SK-N-SH (cell line): ENCODE data around the gene UPF2. TPM values are rescaled to one million over a fixed set of nuclear protein-coding genes. Genes with fewer than 3 reads are reported as not detected.
"Not testable (repeated sequence)": the region's sequence is repeated elsewhere in the genome, so short reads cannot be mapped to it uniquely, and the experiment has no call there.

ENCODE experiments used
- CTCF ChIA-PET: fragments of 300-600, 350-600 bp; formaldehyde crosslinking; extraction: SDS; loops from one replicate; lab custom pipeline; 2021; lab: Yijun Ruan, JAX
- POLR2A ChIA-PET: fragments of 350-600 bp; sonication (Branson Sonifier 250); formaldehyde crosslinking; extraction: SDS; loops from one replicate; lab custom pipeline; 2020; ENCODE audit warnings: antibody characterized with exemption, inconsistent platforms; lab: Yijun Ruan, JAX
- DNase-seq: peaks from one replicate; pipeline ENCODE4 v3.0.0; 2012
- H2AFZ ChIP-seq: fragments of 200-600 bp; sonication (generic); 2 replicates; pipeline ENCODE4 v1.8.1; 2016; ENCODE audit warnings: antibody characterized with exemption, mild to moderate bottlenecking, low read depth
- H3F3A ChIP-seq: fragments of 200-600 bp; sonication (generic); replicated peaks from 2 replicates; pipeline ENCODE3; 2016; ENCODE audit warnings: antibody characterized with exemption, mild to moderate bottlenecking; ENCODE audit not compliant: insufficient read depth
- H3K27ac ChIP-seq, 2 experiments: fragments of 200-500 bp in 1 of 2; fragments of 200-600 bp in 1 of 2; sonication (Bioruptor generic) in 1 of 2; sonication (generic), shearing (Covaris generic) in 1 of 2; 2 replicates each; pipeline versions ENCODE4 v1.5.1 to v1.6.1; 2014 to 2016; ENCODE audit warnings: low read depth in 2 of 2, inconsistent platforms in 1 of 2, low read length in 1 of 2, mild to moderate bottlenecking in 1 of 2, mixed read lengths in 1 of 2
- H3K27me3 ChIP-seq: fragments of 200-600 bp; sonication (generic), shearing (Covaris generic); 2 replicates; pipeline ENCODE4 v1.6.1; 2016; ENCODE audit warnings: mixed run types; ENCODE audit not compliant: insufficient read depth
- H3K36me3 ChIP-seq, 2 experiments: fragments of 200-500 bp in 1 of 2; fragments of 200-600 bp in 1 of 2; sonication (Bioruptor generic) in 1 of 2; sonication (generic) in 1 of 2; replicated peaks in 1 of 2; 2 replicates each; pipeline versions ENCODE3 to v1.5.1; 2014 to 2016; ENCODE audit warnings: low read length in 1 of 2, mild to moderate bottlenecking in 1 of 2; ENCODE audit not compliant: insufficient read depth in 2 of 2, control insufficient read depth in 1 of 2
- H3K4me1 ChIP-seq, 2 experiments: fragments of 200-500 bp in 1 of 2; fragments of 200-600 bp in 1 of 2; sonication (Bioruptor generic) in 1 of 2; sonication (generic), shearing (Covaris generic) in 1 of 2; 2 replicates each; pipeline versions ENCODE4 v1.5.1 to v1.6.1; 2014 to 2016; ENCODE audit warnings: low read depth in 1 of 2, low read length in 1 of 2, mixed run types in 1 of 2; ENCODE audit not compliant: insufficient read depth in 2 of 2, control insufficient read depth in 1 of 2
- H3K4me2 ChIP-seq: fragments of 200-600 bp; sonication (generic), shearing (Covaris generic); 2 replicates; pipeline ENCODE4 v1.6.1; 2017; ENCODE audit warnings: mixed run types
- H3K4me3 ChIP-seq, 2 experiments: fragments of 200-500 bp in 1 of 2; fragments of 200-600 bp in 1 of 2; sonication (Bioruptor generic) in 1 of 2; sonication (generic), shearing (Covaris generic) in 1 of 2; 2 replicates each; pipeline versions ENCODE4 v1.5.1 to v1.8.1; 2014 to 2016; ENCODE audit warnings: low read depth in 2 of 2, inconsistent platforms in 1 of 2, low read length in 1 of 2, mild to moderate bottlenecking in 1 of 2, mixed read lengths in 1 of 2, moderate library complexity in 1 of 2
- H3K79me2 ChIP-seq: fragments of 200-600 bp; sonication (generic); 2 replicates; pipeline ENCODE4 v1.8.1; 2017; ENCODE audit warnings: mild to moderate bottlenecking; ENCODE audit not compliant: insufficient read depth
- H3K9ac ChIP-seq: fragments of 200-600 bp; sonication (generic); 2 replicates; pipeline ENCODE4 v1.6.1; 2017; ENCODE audit warnings: mixed run types
- H3K9me2 ChIP-seq: fragments of 200-600 bp; sonication (generic); 2 replicates; pipeline ENCODE4 v1.6.1; 2017; ENCODE audit warnings: mixed run types
- H3K9me3 ChIP-seq: fragments of 200-600 bp; sonication (generic); 2 replicates; pipeline ENCODE4 v1.6.1; 2017; ENCODE audit warnings: mixed run types, mild to moderate bottlenecking, moderate library complexity
- H4K20me1 ChIP-seq: fragments of 200-600 bp; sonication (generic); 2 replicates; pipeline ENCODE4 v1.6.1; 2017; ENCODE audit warnings: mild to moderate bottlenecking, mixed run types; ENCODE audit not compliant: insufficient read depth
- CHD2 ChIP-seq: fragments of 150-350 bp; IDR thresholded peaks from 2 replicates; pipeline ENCODE4 v1.6.1; 2018; ENCODE audit warnings: low read length; ENCODE audit not compliant: partially characterized antibody
- ELF1 ChIP-seq: IDR thresholded peaks from 2 replicates; pipeline ENCODE4 v1.4.0; 2012
- FOXM1 ChIP-seq: IDR thresholded peaks from 2 replicates; pipeline ENCODE4 v1.4.0; 2012; ENCODE audit warnings: low read depth, mild to moderate bottlenecking
- POLR2AphosphoS5 ChIP-seq: IDR thresholded peaks from 2 replicates; pipeline ENCODE4 v1.6.1; 2012; ENCODE audit warnings: low read depth, low read length
- TEAD4 ChIP-seq: IDR thresholded peaks from 2 replicates; pipeline ENCODE4 v1.4.0; 2012; ENCODE audit warnings: mild to moderate bottlenecking, borderline replicate concordance; ENCODE audit not compliant: insufficient read depth
- YY1 ChIP-seq: IDR thresholded peaks from 2 replicates; pipeline ENCODE4 v1.4.0; 2012; ENCODE audit warnings: low read depth, mild to moderate bottlenecking
- WGBS: methylation state at CpG from one replicate; pipeline ENCODE4 v1.1.6; 2017; ENCODE audit warnings: low lambda C conversion rate; 5-methylcytosine and 5-hydroxymethylcytosine counted together
- polyA plus RNA-seq, 3 experiments: library from polyadenylated mRNA; depleted of rRNA; stranded (reverse); fragments of >200 nt; gene quantifications; 2 replicates each; pipeline ENCODE4 v1.2.3, GENCODE V29; 2012
- TF ChIP-seq, protein P1 (sequence below): IDR thresholded peaks from 2 replicates; pipeline ENCODE4 v1.4.0; 2012; ENCODE audit warnings: low read depth, borderline replicate concordance
- TF ChIP-seq, protein P2 (sequence below): fragments of 150-350 bp; IDR thresholded peaks from 2 replicates; pipeline ENCODE4 v1.6.1; 2017; ENCODE audit warnings: antibody characterized with exemption, low read length, low read depth, borderline replicate concordance

Gene UPF2
- polyA plus RNA-seq, 1 of the 3 experiments (the other 2 are of a cell fraction) = 4.7 TPM

DNA sequence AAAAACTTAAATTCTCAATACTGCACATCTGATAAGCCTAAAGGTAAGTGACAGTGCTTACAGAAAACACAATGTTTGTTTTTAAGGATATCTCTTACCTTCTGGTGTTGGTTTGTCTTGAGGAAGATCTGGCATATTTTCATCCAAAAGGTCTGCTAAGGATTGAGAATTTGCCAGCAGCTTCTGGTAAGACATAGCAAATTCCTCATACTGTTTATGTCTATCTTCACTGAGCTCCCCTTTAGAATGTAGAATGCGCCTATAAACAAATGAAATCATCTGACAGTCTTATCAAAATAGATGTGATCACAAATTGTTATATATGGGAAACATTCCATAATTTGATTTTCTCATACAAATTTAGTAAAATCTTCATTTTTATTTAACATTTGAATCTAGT is 28.7 kb downstream of the UPF2 start:
- Histone ChIP-seq H3K9me2 (no peaks in the 10 kb centered on the region), H3K27me3 (no peaks in the 10 kb centered on the region), H3K79me2 (peaks cover 67% of the 10 kb centered on the region), H3K4me1 (peaks cover 0 to 2% of the 10 kb centered on the region in 2 experiments; a peak in 1 of 4 replicates), H4K20me1 (0 out of 2 replicates have a peak, but pooled peaks cover under 1% of the 10 kb centered on the region), H3K4me2 (no peak overlapping the region), H3K9ac (no peak overlapping the region), H2AFZ (no peak overlapping the region), H3K36me3 (peaks cover 13 to 38% of the 10 kb centered on the region in 2 experiments), H3F3A (peaks cover 4% of the 10 kb centered on the region), H3K4me3 (no peak overlapping the region), H3K27ac (no peak overlapping the region), H3K9me3 (peaks cover 9% of the 10 kb centered on the region; the same call in 1 of the 2 replicates)
- POLR2A ChIA-PET = no interaction called here
- TF ChIP-seq CHD2 (no peak), YY1 (no peak)
- TF ChIP-seq, protein P1, sequence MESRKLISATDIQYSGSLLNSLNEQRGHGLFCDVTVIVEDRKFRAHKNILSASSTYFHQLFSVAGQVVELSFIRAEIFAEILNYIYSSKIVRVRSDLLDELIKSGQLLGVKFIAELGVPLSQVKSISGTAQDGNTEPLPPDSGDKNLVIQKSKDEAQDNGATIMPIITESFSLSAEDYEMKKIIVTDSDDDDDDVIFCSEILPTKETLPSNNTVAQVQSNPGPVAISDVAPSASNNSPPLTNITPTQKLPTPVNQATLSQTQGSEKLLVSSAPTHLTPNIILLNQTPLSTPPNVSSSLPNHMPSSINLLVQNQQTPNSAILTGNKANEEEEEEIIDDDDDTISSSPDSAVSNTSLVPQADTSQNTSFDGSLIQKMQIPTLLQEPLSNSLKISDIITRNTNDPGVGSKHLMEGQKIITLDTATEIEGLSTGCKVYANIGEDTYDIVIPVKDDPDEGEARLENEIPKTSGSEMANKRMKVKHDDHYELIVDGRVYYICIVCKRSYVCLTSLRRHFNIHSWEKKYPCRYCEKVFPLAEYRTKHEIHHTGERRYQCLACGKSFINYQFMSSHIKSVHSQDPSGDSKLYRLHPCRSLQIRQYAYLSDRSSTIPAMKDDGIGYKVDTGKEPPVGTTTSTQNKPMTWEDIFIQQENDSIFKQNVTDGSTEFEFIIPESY = no peak
- CTCF ChIA-PET = no interaction called here
- 92% methylated on average over 1 of the region's 1 CpG for WGBS
- no peak for DNase-seq

DNA sequence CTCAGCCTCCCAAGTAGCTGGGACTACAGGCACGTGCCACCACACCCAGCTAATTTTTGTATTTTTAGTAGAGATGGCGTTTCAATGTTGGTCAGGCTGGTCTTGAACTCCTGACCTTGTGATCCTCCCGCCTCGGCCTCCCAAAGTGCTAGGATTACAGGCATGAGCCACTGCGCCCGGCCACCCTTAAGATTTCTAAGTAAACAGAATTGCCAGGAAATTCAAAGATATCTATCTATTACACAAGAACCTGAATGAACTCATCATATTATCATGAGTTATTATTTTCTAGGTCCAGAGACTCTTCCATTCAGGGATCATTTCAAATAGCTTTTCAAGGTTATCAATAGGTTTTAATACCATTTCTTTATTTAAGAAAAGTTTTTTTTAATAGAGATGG is 29.2 kb downstream of the UPF2 start:
- H3K4me2 ChIP-seq, H3K4me3 ChIP-seq, H2AFZ ChIP-seq, DNase-seq, H3K9me3 ChIP-seq, H4K20me1 ChIP-seq, H3K27me3 ChIP-seq, H3K9ac ChIP-seq, POLR2A ChIA-PET, H3K27ac ChIP-seq, H3F3A ChIP-seq, CTCF ChIA-PET, H3K4me1 ChIP-seq, H3K9me2 ChIP-seq: not testable (repeated sequence)
- 99% methylated on average over 6 of the region's 6 CpGs for WGBS
- Histone ChIP-seq H3K79me2 (peaks cover 67% of the 10 kb centered on the region), H3K36me3 (peaks cover 13 to 39% of the 10 kb centered on the region in 2 experiments)

DNA sequence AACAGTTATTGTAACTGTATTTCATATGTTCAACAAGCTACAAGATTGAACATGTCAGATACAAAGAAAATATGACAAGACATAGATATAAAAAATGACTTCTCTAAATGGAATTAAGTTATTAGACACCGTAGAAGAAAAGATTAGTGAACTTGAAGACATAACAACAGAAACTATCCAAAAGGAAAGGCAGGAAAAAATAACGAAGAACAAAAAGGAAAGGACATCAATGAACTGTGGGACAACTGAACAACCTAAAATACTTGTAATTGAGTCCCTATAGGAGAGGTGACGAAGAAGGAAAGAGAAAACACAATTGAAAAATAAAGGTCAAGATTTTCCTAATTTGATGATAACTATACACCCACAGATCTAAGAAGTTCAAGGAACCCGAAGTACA is 32.3 kb downstream of the UPF2 start:
- Histone ChIP-seq H3K36me3 (peaks cover 18 to 51% of the 10 kb centered on the region in 2 experiments), H3K9me2 (no peaks in the 10 kb centered on the region), H3K79me2 (peaks cover 41% of the 10 kb centered on the region), H2AFZ (no peak overlapping the region), H3K4me3 (no peak overlapping the region), H3K9me3 (peaks cover 9% of the 10 kb centered on the region; the same call in 1 of the 2 replicates), H3K27ac (no peak overlapping the region), H3F3A (peaks cover 4% of the 10 kb centered on the region), H3K4me1 (no peaks in the 10 kb centered on the region), H3K9ac (no peak overlapping the region), H4K20me1 (no peaks in the 10 kb centered on the region), H3K27me3 (no peaks in the 10 kb centered on the region), H3K4me2 (no peak overlapping the region)
- WGBS = 95% methylated on average over 4 of the region's 4 CpGs
- POLR2A ChIA-PET = interaction anchor here (0.6 kb wide), 1 partner anchor 57 kb away, joined by 4 read pairs; no protein-coding TSS in a partner anchor
- DNase-seq = no peak
- CTCF ChIA-PET = interaction anchor here (2.1 kb wide), 1 partner anchor 24 kb away, joined by 6 read pairs; no protein-coding TSS in a partner anchor
- TF ChIP-seq CHD2 = no peak
- TF ChIP-seq ELF1 = no peak
- TF ChIP-seq TEAD4 = no peak
- TF ChIP-seq POLR2AphosphoS5 = no peak
- no peak for TF ChIP-seq FOXM1
- TF ChIP-seq, protein P2, sequence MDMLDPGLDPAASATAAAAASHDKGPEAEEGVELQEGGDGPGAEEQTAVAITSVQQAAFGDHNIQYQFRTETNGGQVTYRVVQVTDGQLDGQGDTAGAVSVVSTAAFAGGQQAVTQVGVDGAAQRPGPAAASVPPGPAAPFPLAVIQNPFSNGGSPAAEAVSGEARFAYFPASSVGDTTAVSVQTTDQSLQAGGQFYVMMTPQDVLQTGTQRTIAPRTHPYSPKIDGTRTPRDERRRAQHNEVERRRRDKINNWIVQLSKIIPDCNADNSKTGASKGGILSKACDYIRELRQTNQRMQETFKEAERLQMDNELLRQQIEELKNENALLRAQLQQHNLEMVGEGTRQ = no peak

DNA sequence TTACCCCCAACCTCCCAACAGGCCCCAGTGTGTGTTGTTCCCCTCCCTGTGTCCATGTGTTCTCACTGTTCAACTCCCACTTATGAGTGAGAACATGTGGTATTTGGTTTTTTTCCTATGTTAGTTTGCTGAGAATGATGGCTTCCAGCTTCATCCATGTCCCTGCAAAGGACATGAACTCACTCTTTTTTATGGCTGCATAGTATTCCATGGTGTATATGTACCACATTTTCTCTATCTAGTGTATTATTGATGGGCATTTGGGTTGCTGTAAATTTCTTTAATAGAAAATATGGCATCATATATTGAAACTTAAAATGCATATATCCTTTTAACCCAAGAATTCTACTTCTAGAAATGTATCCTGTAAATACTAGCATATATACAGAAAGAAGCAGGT is 33.8 kb downstream of the UPF2 start:
- H3K36me3 ChIP-seq = peaks cover 26 to 53% of the 10 kb centered on the region in 2 experiments
- H3K27ac ChIP-seq, H4K20me1 ChIP-seq, H3K4me2 ChIP-seq, POLR2A ChIA-PET, H3K4me3 ChIP-seq, H3K27me3 ChIP-seq, H3K9me3 ChIP-seq, H2AFZ ChIP-seq, H3K4me1 ChIP-seq, DNase-seq, H3K9me2 ChIP-seq, H3K9ac ChIP-seq, H3F3A ChIP-seq: not testable (repeated sequence)
- peaks cover 26% of the 10 kb centered on the region for H3K79me2 ChIP-seq
- CTCF ChIA-PET = interaction anchor here (2.1 kb wide), 1 partner anchor 22 kb away, joined by 6 read pairs; no protein-coding TSS in a partner anchor
